ES-I3 (cell line): ENCODE results near the gene KRT34.
"Not testable (repeated sequence)": the region's sequence is repeated elsewhere in the genome, so short reads cannot be mapped to it uniquely, and the experiment has no call there.

Source experiments
- H3K36me3 ChIP-seq: 2 replicates; pipeline ENCODE4 v1.6.1; 2013; ENCODE audit warnings: mild to moderate bottlenecking, low read length, control low read depth, moderate library complexity; ENCODE audit not compliant: insufficient read depth
- H3K4me1 ChIP-seq: 2 replicates; pipeline ENCODE4 v1.6.1; 2013; ENCODE audit warnings: mild to moderate bottlenecking, control low read depth, low read length; ENCODE audit not compliant: insufficient read depth
- H3K9ac ChIP-seq: 2 replicates; pipeline ENCODE4 v1.6.1; 2013; ENCODE audit warnings: low read depth, mild to moderate bottlenecking, low read length, moderate library complexity
- H3K9me3 ChIP-seq: 2 replicates; pipeline ENCODE4 v1.6.1; 2013; ENCODE audit warnings: mild to moderate bottlenecking, low read length, moderate library complexity; ENCODE audit not compliant: control insufficient read depth, insufficient read depth

The KRT34 gene

GRCh38 chr17:41415833-41416335 is 33.8 kb upstream of the KRT34 start:
- no peak overlapping the region for H3K9ac ChIP-seq
- peaks cover 10% of the 10 kb centered on the region for H3K4me1 ChIP-seq
- H3K9me3 ChIP-seq = no peaks in the 10 kb centered on the region
- H3K36me3 ChIP-seq = no peaks in the 10 kb centered on the region

- Histone ChIP-seq H3K36me3 (no peaks in the 10 kb centered on the region), H3K4me1 (peaks cover 10% of the 10 kb centered on the region), H3K9ac (no peak overlapping the region), H3K9me3 (no peaks in the 10 kb centered on the region)
Observed at GRCh38 chr17:41415411-41415810, 33.3 kb upstream of the KRT34 start.

- Histone ChIP-seq H3K9me3 (no peaks in the 10 kb centered on the region), H3K4me1 (peaks cover 10% of the 10 kb centered on the region), H3K36me3 (no peaks in the 10 kb centered on the region), H3K9ac (no peak overlapping the region)
Observed at GRCh38 chr17:41413982-41414381, 31.9 kb upstream of the KRT34 start.

- no peaks in the 10 kb centered on the region for H3K9me3 ChIP-seq
- H3K9ac ChIP-seq = no peak overlapping the region
- H3K36me3 ChIP-seq = no peaks in the 10 kb centered on the region
- H3K4me1 ChIP-seq = peaks cover 10% of the 10 kb centered on the region
Observed at GRCh38 chr17:41413353-41413957, 31.3 kb upstream of the KRT34 start.

- Histone ChIP-seq H3K4me1 (peaks cover 10% of the 10 kb centered on the region), H3K9me3 (no peaks in the 10 kb centered on the region), H3K9ac (no peak overlapping the region), H3K36me3 (no peaks in the 10 kb centered on the region)
Observed at GRCh38 chr17:41411072-41411840, 29.1 kb upstream of the KRT34 start.

GRCh38 chr17:41407226-41407625 is 25.1 kb upstream of the KRT34 start:
- Histone ChIP-seq H3K36me3 (no peaks in the 10 kb centered on the region), H3K9ac (no peak overlapping the region), H3K4me1 (no peaks in the 10 kb centered on the region; the same call in 1 of the 2 replicates), H3K9me3 (no peaks in the 10 kb centered on the region)

GRCh38 chr17:41406205-41406604 is 24.1 kb upstream of the KRT34 start:
- no peak overlapping the region for H3K9ac ChIP-seq
- no peaks in the 10 kb centered on the region for H3K36me3 ChIP-seq
- no peaks in the 10 kb centered on the region; the same call in 1 of the 2 replicates for H3K4me1 ChIP-seq
- H3K9me3 ChIP-seq = no peaks in the 10 kb centered on the region

- Histone ChIP-seq H3K9me3 (no peaks in the 10 kb centered on the region), H3K4me1 (no peaks in the 10 kb centered on the region; the same call in 1 of the 2 replicates), H3K36me3 (no peaks in the 10 kb centered on the region), H3K9ac (no peak overlapping the region)
Observed at GRCh38 chr17:41404024-41404671, 22.0 kb upstream of the KRT34 start.

- Histone ChIP-seq H3K9me3 (no peaks in the 10 kb centered on the region), H3K9ac (no peak overlapping the region), H3K4me1 (no peaks in the 10 kb centered on the region; the same call in 1 of the 2 replicates), H3K36me3 (no peaks in the 10 kb centered on the region)
Observed at GRCh38 chr17:41403404-41404023, 21.4 kb upstream of the KRT34 start.

- Histone ChIP-seq H3K4me1 (no peaks in the 10 kb centered on the region; the same call in 1 of the 2 replicates), H3K9ac (no peak overlapping the region), H3K36me3 (no peaks in the 10 kb centered on the region), H3K9me3 (no peaks in the 10 kb centered on the region)
Observed at GRCh38 chr17:41402161-41402560, 20.1 kb upstream of the KRT34 start.

GRCh38 chr17:41396996-41397660 is 15.0 kb upstream of the KRT34 start, which contains the start of gene KRT31:
Gene KRT31, minus strand, starts transcription at chr17:41397608. Its CDS starts 69 bp downstream, at chr17:41397539.
- no peaks in the 10 kb centered on the region; the same call in 1 of the 2 replicates for H3K9me3 ChIP-seq
- H3K9ac ChIP-seq = no peak within 1 kb of the TSS
- no peaks in the 10 kb centered on the region for H3K36me3 ChIP-seq
- no peaks in the 10 kb centered on the region for H3K4me1 ChIP-seq

GRCh38 chr17:41396340-41396739 is 14.2 kb upstream of the KRT34 start:
- Histone ChIP-seq H3K9ac (no peak overlapping the region), H3K36me3 (no peaks in the 10 kb centered on the region)

GRCh38 chr17:41395611-41396010 is 13.5 kb upstream of the KRT34 start:
- no peak overlapping the region for H3K9ac ChIP-seq
- H3K9me3 ChIP-seq = no peaks in the 10 kb centered on the region; the same call in 1 of the 2 replicates
- no peaks in the 10 kb centered on the region for H3K36me3 ChIP-seq
- H3K4me1 ChIP-seq = no peaks in the 10 kb centered on the region

More at GRCh38 chr17:41396340-41396739, 14.2 kb upstream of the KRT34 start:
- Histone ChIP-seq H3K4me1 (no peaks in the 10 kb centered on the region), H3K9me3 (no peaks in the 10 kb centered on the region; the same call in 1 of the 2 replicates)

- H3K4me1 ChIP-seq, H3K9me3 ChIP-seq, H3K9ac ChIP-seq, H3K36me3 ChIP-seq: not testable (repeated sequence)
Observed at GRCh38 chr17:41395044-41395443, 12.9 kb upstream of the KRT34 start.
